Measurements from ENCODE around the gene GJD4.

DNA sequence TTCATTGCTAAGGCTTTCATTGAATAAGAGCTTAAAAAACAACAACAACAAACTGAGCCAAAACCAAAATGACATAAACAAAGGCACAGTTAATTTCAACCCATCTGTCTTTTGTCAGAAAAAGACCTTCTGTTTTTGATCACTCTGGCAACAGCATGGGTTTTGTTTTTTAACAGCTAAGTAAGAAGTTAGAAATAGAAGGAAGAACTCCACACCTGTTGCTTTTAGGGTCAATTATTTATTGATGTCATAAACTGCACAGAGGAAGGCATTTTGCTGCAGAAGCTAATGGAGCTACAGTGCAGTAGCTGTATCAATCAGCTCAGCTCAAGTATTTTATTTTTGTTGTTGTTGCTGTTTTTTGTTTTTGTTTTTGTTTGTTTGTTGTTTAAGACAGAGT is 16.3 kb upstream of the GJD4 start:
- TF ChIP-seq POLR2AphosphoS5 (IDR thresholded peaks at IDR 0.05; ENCODE audit: borderline replicate concordance, low read depth, low read length) = no peak
- TF ChIP-seq EZH2 (IDR thresholded peaks at IDR 0.05) = no peak

Measured in SK-N-MC (cell line).